ENCODE results near the gene TCIRG1. TPM values are rescaled to one million over a fixed set of nuclear protein-coding genes. Genes with fewer than 3 reads are reported as not detected.

TCIRG1 gene
- total and polyA plus RNA-seq, 5 experiments from 2014 or later: 19.9 to 164 (median 24.2) TPM

GRCh38 chr11:67998150-67999045, 40.4 kb upstream of the TCIRG1 start:
- Mint-ChIP-seq H3K36me3 (peaks cover 0 to 3% (median 0%) of the 10 kb centered on the region in 3 donors), H3K4me1 (peaks cover 25 to 50% (median 41%) of the 10 kb centered on the region in 4 donors), H3K4me3 (peak overlapping the region in 5 of 10 donors; percentile 24 to 79 (median 63)), H3K27me3 (no peaks in the 10 kb centered on the region), H3K27ac (peak overlapping the region in 8 of 10 donors; percentile 14 to 85 (median 62)), H3K9me3 (no peaks in the 10 kb centered on the region)
- DNase-seq (peak in 1 of 10 donors; percentile 18), ATAC-seq (peak; percentile 30 to 49)
- POLR2A ChIA-PET: no interaction called here

GRCh38 chr11:67999201-67999629, 39.6 kb upstream of the TCIRG1 start:
- no peak for ATAC-seq
- Mint-ChIP-seq H3K27me3 (no peaks in the 10 kb centered on the region), H3K4me1 (peaks cover 22 to 44% (median 38%) of the 10 kb centered on the region in 4 donors), H3K27ac (no peak overlapping the region), H3K4me3 (no peak overlapping the region), H3K9me3 (no peaks in the 10 kb centered on the region), H3K36me3 (peaks cover 0 to 3% (median 0%) of the 10 kb centered on the region in 3 donors)
- DNase-seq: no peak
- POLR2A ChIA-PET: no interaction called here

GRCh38 chr11:67999704-68000103, 39.1 kb upstream of the TCIRG1 start:
- Mint-ChIP-seq H3K36me3 (peaks cover 0 to 3% (median 0%) of the 10 kb centered on the region in 3 donors), H3K27me3 (no peaks in the 10 kb centered on the region), H3K4me1 (peaks cover 22 to 44% (median 41%) of the 10 kb centered on the region in 4 donors), H3K4me3 (peak overlapping the region in 1 of 10 donors; percentile 14), H3K27ac (no peak overlapping the region), H3K9me3 (no peaks in the 10 kb centered on the region)
- ATAC-seq (no peak), DNase-seq (no peak)
- POLR2A ChIA-PET: no interaction called here

- POLR2A ChIA-PET: interaction anchor here (1.6 to 2.4 kb wide), 2 partner anchors 29 to 36 kb away, joined by 4 to 5 read pairs; partner anchors contain the start of genes NDUFS8 and TCIRG1
- no peaks in the 10 kb centered on the region for H3K9me3 Mint-ChIP-seq
- H3K27ac Mint-ChIP-seq: peak overlapping the region; percentile 36 to 90 (median 78)
- peaks cover 0 to 2% (median 0%) of the 10 kb centered on the region in 3 donors for H3K36me3 Mint-ChIP-seq
- peaks cover 18 to 48% (median 37%) of the 10 kb centered on the region in 4 donors for H3K4me1 Mint-ChIP-seq
- H3K27me3 Mint-ChIP-seq: no peaks in the 10 kb centered on the region
- peak overlapping the region; percentile 71 to 93 (median 84) for H3K4me3 Mint-ChIP-seq
- ATAC-seq: no peak
- DNase-seq: no peak
These were observed 36.3 kb upstream of the TCIRG1 start for GRCh38 chr11:68002575-68002937.

- ATAC-seq (peak; percentile 89 to 90), DNase-seq (peak; percentile 53 to 84 (median 64))
- peaks cover 14 to 42% (median 31%) of the 10 kb centered on the region in 4 donors for H3K4me1 Mint-ChIP-seq
- no peaks in the 10 kb centered on the region for H3K27me3 Mint-ChIP-seq
- H3K36me3 Mint-ChIP-seq: peaks cover 0 to 2% (median 0%) of the 10 kb centered on the region in 3 donors
- H3K4me3 Mint-ChIP-seq: peak overlapping the region; percentile 71 to 93 (median 84)
- H3K9me3 Mint-ChIP-seq: no peaks in the 10 kb centered on the region
- peak overlapping the region; percentile 36 to 90 (median 76) for H3K27ac Mint-ChIP-seq
- POLR2A ChIA-PET: interaction anchor here (1.1 to 2.4 kb wide), 3 partner anchors 28 to 211 kb away, joined by 3 to 5 read pairs (median 4); partner anchors contain the start of genes NDUFS8 and TCIRG1
These were observed 35.6 kb upstream of the TCIRG1 start for GRCh38 chr11:68002938-68003845.

- POLR2A ChIA-PET: interaction anchor here (0.5 to 2.4 kb wide), 4 partner anchors 27 to 210 kb away, joined by 3 to 6 read pairs (median 4); partner anchors contain the start of genes NDUFS8 and TCIRG1
- no peaks in the 10 kb centered on the region for H3K9me3 Mint-ChIP-seq
- peaks cover 12 to 37% (median 28%) of the 10 kb centered on the region in 4 donors for H3K4me1 Mint-ChIP-seq
- ATAC-seq (peak; percentile 79 to 81), DNase-seq (peak; percentile 63 to 90 (median 70))
- H3K27me3 Mint-ChIP-seq: no peaks in the 10 kb centered on the region
- H3K36me3 Mint-ChIP-seq: peaks cover 0 to 2% (median 0%) of the 10 kb centered on the region in 3 donors
- peak within 1 kb of the TSS; percentile 56 to 92 (median 88) for H3K27ac Mint-ChIP-seq
- H3K4me3 Mint-ChIP-seq: peak within 1 kb of the TSS; percentile 80 to 93 (median 87)
These were observed 34.8 kb upstream of the TCIRG1 start, which contains the start of gene UNC93B1 for GRCh38 chr11:68003846-68004550. UNC93B1 (minus strand) TSS chr11:68004097; CDS start chr11:68004043, 54 bp downstream.

- no peak for ATAC-seq
- Mint-ChIP-seq H3K9me3 (no peaks in the 10 kb centered on the region), H3K4me3 (peak overlapping the region; percentile 80 to 90 (median 86)), H3K27me3 (peaks cover 0 to 2% (median 0%) of the 10 kb centered on the region in 5 donors), H3K4me1 (peaks cover 14 to 44% (median 33%) of the 10 kb centered on the region in 4 donors), H3K27ac (peak overlapping the region; percentile 16 to 92 (median 76)), H3K36me3 (peaks cover 0 to 2% (median 0%) of the 10 kb centered on the region in 3 donors)
- no peak for DNase-seq
- POLR2A ChIA-PET: interaction anchor here (0.5 to 2.4 kb wide), 3 partner anchors 26 to 209 kb away, joined by 3 to 6 read pairs (median 5); partner anchors contain the start of gene NDUFS8
These were observed 34.1 kb upstream of the TCIRG1 start for GRCh38 chr11:68004551-68005335.

- Mint-ChIP-seq H3K27ac (no peak overlapping the region), H3K27me3 (peaks cover 0 to 5% (median under 1%) of the 10 kb centered on the region in 5 donors), H3K4me3 (peak overlapping the region in 2 of 10 donors; percentile 9 to 41), H3K9me3 (no peaks in the 10 kb centered on the region), H3K4me1 (peaks cover 14 to 56% (median 37%) of the 10 kb centered on the region in 4 donors), H3K36me3 (peaks cover 0 to 2% (median 0%) of the 10 kb centered on the region in 3 donors)
- ATAC-seq (no peak), DNase-seq (no peak)
- POLR2A ChIA-PET: no interaction called here
These were observed 32.1 kb upstream of the TCIRG1 start for GRCh38 chr11:68006606-68007166.

GRCh38 chr11:68007498-68008380, 31.1 kb upstream of the TCIRG1 start:
- DNase-seq (no peak), ATAC-seq (no peak)
- POLR2A ChIA-PET: no interaction called here
- Mint-ChIP-seq H3K27me3 (peaks cover 0 to 7% (median 1%) of the 10 kb centered on the region in 5 donors), H3K27ac (no peak overlapping the region), H3K4me1 (peaks cover 12 to 45% (median 30%) of the 10 kb centered on the region in 4 donors), H3K36me3 (no peaks in the 10 kb centered on the region), H3K4me3 (no peak overlapping the region), H3K9me3 (no peaks in the 10 kb centered on the region)
